ENCODE measurements around the gene ADARB1.

DNA sequence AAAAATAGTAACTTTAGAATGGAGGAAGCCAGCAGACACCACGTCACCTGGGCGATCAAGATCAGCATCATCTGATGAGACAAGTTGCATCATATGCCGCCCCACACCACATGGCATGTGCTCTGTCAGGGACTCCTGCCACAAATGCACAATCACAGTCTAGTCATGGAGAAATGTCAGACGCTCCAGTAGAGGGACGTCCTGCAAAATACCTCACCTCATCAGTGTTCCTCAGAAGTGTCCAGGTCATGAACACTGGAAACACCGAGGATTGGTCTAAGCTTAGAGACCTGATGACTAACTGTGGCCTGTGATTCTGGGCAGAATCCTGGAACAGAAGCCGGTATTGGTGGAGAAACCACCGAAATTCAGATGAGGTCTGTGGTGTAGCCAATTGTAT, 14.3 kb downstream of the ADARB1 start:
- TF ChIP-seq, protein P1, sequence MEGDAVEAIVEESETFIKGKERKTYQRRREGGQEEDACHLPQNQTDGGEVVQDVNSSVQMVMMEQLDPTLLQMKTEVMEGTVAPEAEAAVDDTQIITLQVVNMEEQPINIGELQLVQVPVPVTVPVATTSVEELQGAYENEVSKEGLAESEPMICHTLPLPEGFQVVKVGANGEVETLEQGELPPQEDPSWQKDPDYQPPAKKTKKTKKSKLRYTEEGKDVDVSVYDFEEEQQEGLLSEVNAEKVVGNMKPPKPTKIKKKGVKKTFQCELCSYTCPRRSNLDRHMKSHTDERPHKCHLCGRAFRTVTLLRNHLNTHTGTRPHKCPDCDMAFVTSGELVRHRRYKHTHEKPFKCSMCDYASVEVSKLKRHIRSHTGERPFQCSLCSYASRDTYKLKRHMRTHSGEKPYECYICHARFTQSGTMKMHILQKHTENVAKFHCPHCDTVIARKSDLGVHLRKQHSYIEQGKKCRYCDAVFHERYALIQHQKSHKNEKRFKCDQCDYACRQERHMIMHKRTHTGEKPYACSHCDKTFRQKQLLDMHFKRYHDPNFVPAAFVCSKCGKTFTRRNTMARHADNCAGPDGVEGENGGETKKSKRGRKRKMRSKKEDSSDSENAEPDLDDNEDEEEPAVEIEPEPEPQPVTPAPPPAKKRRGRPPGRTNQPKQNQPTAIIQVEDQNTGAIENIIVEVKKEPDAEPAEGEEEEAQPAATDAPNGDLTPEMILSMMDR (tag by site-specific recombination; IDR thresholded peaks at IDR 0.05): no peak
- TF ChIP-seq ZNF549 (tag by site-specific recombination; IDR thresholded peaks at IDR 0.05) (no peak), ZNF202 (tag by site-specific recombination; IDR thresholded peaks at IDR 0.05; ENCODE audit: borderline replicate concordance) (no peak), ZBTB1 (tag by site-specific recombination; IDR thresholded peaks at IDR 0.05) (no peak), TCF7L2 (IDR thresholded peaks at IDR 0.05; ENCODE audit: borderline replicate concordance, low read depth, low read length) (no peak), ZNF670 (tag by site-specific recombination; IDR thresholded peaks at IDR 0.05; ENCODE audit: low read depth) (no peak)
- TF ChIP-seq, protein P2, sequence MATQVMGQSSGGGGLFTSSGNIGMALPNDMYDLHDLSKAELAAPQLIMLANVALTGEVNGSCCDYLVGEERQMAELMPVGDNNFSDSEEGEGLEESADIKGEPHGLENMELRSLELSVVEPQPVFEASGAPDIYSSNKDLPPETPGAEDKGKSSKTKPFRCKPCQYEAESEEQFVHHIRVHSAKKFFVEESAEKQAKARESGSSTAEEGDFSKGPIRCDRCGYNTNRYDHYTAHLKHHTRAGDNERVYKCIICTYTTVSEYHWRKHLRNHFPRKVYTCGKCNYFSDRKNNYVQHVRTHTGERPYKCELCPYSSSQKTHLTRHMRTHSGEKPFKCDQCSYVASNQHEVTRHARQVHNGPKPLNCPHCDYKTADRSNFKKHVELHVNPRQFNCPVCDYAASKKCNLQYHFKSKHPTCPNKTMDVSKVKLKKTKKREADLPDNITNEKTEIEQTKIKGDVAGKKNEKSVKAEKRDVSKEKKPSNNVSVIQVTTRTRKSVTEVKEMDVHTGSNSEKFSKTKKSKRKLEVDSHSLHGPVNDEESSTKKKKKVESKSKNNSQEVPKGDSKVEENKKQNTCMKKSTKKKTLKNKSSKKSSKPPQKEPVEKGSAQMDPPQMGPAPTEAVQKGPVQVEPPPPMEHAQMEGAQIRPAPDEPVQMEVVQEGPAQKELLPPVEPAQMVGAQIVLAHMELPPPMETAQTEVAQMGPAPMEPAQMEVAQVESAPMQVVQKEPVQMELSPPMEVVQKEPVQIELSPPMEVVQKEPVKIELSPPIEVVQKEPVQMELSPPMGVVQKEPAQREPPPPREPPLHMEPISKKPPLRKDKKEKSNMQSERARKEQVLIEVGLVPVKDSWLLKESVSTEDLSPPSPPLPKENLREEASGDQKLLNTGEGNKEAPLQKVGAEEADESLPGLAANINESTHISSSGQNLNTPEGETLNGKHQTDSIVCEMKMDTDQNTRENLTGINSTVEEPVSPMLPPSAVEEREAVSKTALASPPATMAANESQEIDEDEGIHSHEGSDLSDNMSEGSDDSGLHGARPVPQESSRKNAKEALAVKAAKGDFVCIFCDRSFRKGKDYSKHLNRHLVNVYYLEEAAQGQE (tag by site-specific recombination; IDR thresholded peaks at IDR 0.05): no peak
- TF ChIP-seq, protein P3, sequence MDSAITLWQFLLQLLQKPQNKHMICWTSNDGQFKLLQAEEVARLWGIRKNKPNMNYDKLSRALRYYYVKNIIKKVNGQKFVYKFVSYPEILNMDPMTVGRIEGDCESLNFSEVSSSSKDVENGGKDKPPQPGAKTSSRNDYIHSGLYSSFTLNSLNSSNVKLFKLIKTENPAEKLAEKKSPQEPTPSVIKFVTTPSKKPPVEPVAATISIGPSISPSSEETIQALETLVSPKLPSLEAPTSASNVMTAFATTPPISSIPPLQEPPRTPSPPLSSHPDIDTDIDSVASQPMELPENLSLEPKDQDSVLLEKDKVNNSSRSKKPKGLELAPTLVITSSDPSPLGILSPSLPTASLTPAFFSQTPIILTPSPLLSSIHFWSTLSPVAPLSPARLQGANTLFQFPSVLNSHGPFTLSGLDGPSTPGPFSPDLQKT (IDR thresholded peaks at IDR 0.05; ENCODE audit: borderline replicate concordance, low read depth, low read length): no peak
- TF ChIP-seq, protein P4, sequence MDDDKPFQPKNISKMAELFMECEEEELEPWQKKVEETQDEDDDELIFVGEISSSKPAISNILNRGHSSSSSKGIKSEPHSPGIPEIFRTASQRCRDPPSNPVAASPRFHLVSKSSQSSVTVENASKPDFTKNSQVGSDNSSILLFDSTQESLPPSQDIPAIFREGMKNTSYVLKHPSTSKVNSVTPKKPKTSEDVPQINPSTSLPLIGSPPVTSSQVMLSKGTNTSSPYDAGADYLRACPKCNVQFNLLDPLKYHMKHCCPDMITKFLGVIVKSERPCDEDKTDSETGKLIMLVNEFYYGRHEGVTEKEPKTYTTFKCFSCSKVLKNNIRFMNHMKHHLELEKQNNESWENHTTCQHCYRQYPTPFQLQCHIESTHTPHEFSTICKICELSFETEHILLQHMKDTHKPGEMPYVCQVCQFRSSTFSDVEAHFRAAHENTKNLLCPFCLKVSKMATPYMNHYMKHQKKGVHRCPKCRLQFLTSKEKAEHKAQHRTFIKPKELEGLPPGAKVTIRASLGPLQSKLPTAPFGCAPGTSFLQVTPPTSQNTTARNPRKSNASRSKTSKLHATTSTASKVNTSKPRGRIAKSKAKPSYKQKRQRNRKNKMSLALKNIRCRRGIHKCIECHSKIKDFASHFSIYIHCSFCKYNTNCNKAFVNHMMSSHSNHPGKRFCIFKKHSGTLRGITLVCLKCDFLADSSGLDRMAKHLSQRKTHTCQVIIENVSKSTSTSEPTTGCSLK (tag by site-specific recombination; IDR thresholded peaks at IDR 0.05): no peak
